PC-3 (cell line): ENCODE results near the gene BCL6B. TPM values are rescaled to one million over a fixed set of nuclear protein-coding genes. Genes with fewer than 3 reads are reported as not detected.

Experiments
- ATAC-seq: fragments of 200-7000 bp; cut with Tn5 transposase; 2 replicates; pipeline ENCODE4 v1.9.1; 2020; ENCODE audit warnings: mild to moderate bottlenecking, moderate library complexity
- BruUV-seq: library from RNA; stranded (reverse); fragments of 400-500 nt; replicated peaks from 2 replicates; lab custom pipeline; 2021; lab: Mats Ljungman, UMichigan
- CTCF ChIA-PET: fragments of 300-600 bp; sonication (Branson Sonifier 250); formaldehyde crosslinking; loops from one replicate; lab custom pipeline; 2022; ENCODE audit warnings: antibody characterized with exemption; lab: Charles Lee
- POLR2A ChIA-PET: fragments of 300-600 bp; sonication (Branson Sonifier 250); formaldehyde crosslinking; loops from one replicate; lab custom pipeline; 2022; ENCODE audit warnings: antibody characterized with exemption; ENCODE audit not compliant: unreplicated experiment; lab: Charles Lee
- DNase-seq: peaks from one replicate; pipeline ENCODE4 v3.0.0-alpha.2; 2015
- H2AFZ ChIP-seq: fragments of 300-600 bp; sonication (generic); 2 replicates; pipeline ENCODE4 v1.6.0; 2016; ENCODE audit warnings: antibody characterized with exemption, low read length
- H3F3A ChIP-seq: fragments of 300-600 bp; sonication (generic); one replicate; pipeline ENCODE4 v1.6.0; 2017; ENCODE audit warnings: antibody characterized with exemption, low read length, control low read depth, mild to moderate bottlenecking; ENCODE audit not compliant: unreplicated experiment
- H3K27ac ChIP-seq: fragments of 300-600 bp; sonication (generic); 2 replicates; pipeline ENCODE4 v1.5.1; 2016; ENCODE audit warnings: mild to moderate bottlenecking, low read length
- H3K27me3 ChIP-seq: fragments of 300-600 bp; sonication (generic); 2 replicates; pipeline ENCODE4 v1.6.1; 2016; ENCODE audit warnings: low read length, mixed read lengths
- H3K36me3 ChIP-seq: fragments of 300-600 bp; sonication (generic); 2 replicates; pipeline ENCODE4 v1.6.1; 2016; ENCODE audit warnings: low read depth, mixed run types, low read length, mixed read lengths
- H3K4me1 ChIP-seq: fragments of 300-600 bp; sonication (generic); 2 replicates; pipeline ENCODE4 v1.5.1; 2016; ENCODE audit warnings: low read length; ENCODE audit not compliant: insufficient read depth
- H3K4me2 ChIP-seq: fragments of 300-600 bp; sonication (generic); 2 replicates; pipeline ENCODE4 v1.6.0; 2016; ENCODE audit warnings: low read length
- H3K4me3 ChIP-seq: fragments of 300-600 bp; sonication (generic); 2 replicates; pipeline ENCODE4 v1.5.1; 2016; ENCODE audit warnings: mild to moderate bottlenecking, low read length, mixed read lengths
- H3K79me2 ChIP-seq: fragments of 300-600 bp; sonication (generic); 2 replicates; pipeline ENCODE4 v1.6.1; 2017; ENCODE audit warnings: low read length, mixed read lengths
- H3K9ac ChIP-seq: fragments of 300-600 bp; sonication (generic); 2 replicates; pipeline ENCODE4 v1.6.0; 2016; ENCODE audit warnings: mild to moderate bottlenecking, low read length
- H3K9me2 ChIP-seq: fragments of 300-600 bp; sonication (generic); replicated peaks from 2 replicates; pipeline ENCODE4 v1.6.1; 2016; ENCODE audit warnings: mixed run types, low read length, mixed read lengths
- H3K9me3 ChIP-seq: fragments of 300-600 bp; sonication (generic); 2 replicates; pipeline ENCODE4 v1.6.1; 2016; ENCODE audit warnings: low read length, mixed read lengths
- H4K20me1 ChIP-seq: fragments of 300-600 bp; sonication (generic); 2 replicates; pipeline ENCODE4 v1.6.1; 2016; ENCODE audit warnings: low read length, mixed read lengths
- CTCF ChIP-seq: fragments of 300-600 bp; sonication (generic); conservative IDR thresholded peaks from 2 replicates; pipeline ENCODE4 v1.5.1; 2017; ENCODE audit warnings: antibody characterized with exemption, low read depth, mild to moderate bottlenecking, low read length
- EZH2 ChIP-seq: fragments of 300-600 bp; sonication (generic); IDR thresholded peaks from one replicate; pipeline ENCODE4 v1.6.1; 2017; ENCODE audit warnings: antibody characterized with exemption, mild to moderate bottlenecking, low read length; ENCODE audit not compliant: unreplicated experiment
- EZH2phosphoT487 ChIP-seq: fragments of 300-600 bp; sonication (generic); IDR thresholded peaks from 2 replicates; pipeline ENCODE4 v1.6.1; 2018; ENCODE audit warnings: mild to moderate bottlenecking, antibody characterized with exemption, low read length, borderline replicate concordance
- intact Hi-C: fragments of 100-400 bp; cut with micrococcal nuclease; formaldehyde crosslinking; loops from 2 replicates; pipeline ENCODE4 v1.9.0; 2023
- total RNA-seq: library from RNA; depleted of rRNA; stranded (reverse); fragments of >200 nt; gene quantifications from 2 replicates; pipeline ENCODE4 v1.2.3, GENCODE V29; 2014

The BCL6B gene
- total RNA-seq, 1 experiment from 2014 or later = not detected

- peak overlapping the region; percentile 83 for H3K4me2 ChIP-seq
- H3K27ac ChIP-seq = no peak overlapping the region
- H3K9me2 ChIP-seq = no peaks in the 10 kb centered on the region
- ChIA-PET CTCF (no interaction called here), POLR2A (no interaction called here)
- H3K36me3 ChIP-seq = no peaks in the 10 kb centered on the region
- no TSS peak for BruUV-seq
- DNase-seq (no peak), ATAC-seq (no peak)
- H3K79me2 ChIP-seq = no peaks in the 10 kb centered on the region
- H3K4me1 ChIP-seq = peaks cover 20% of the 10 kb centered on the region; the same call in 1 of the 2 replicates
- H4K20me1 ChIP-seq = no peaks in the 10 kb centered on the region
- H3K9ac ChIP-seq = 0 out of 2 replicates have a peak overlapping the region, but pooled peaks have one; percentile 54
- intact Hi-C loops = no loop called here
- no peaks in the 10 kb centered on the region for H3F3A ChIP-seq
- peak overlapping the region; percentile 89 for H2AFZ ChIP-seq
- no peaks in the 10 kb centered on the region for H3K27me3 ChIP-seq
- peak overlapping the region; percentile 64 for H3K4me3 ChIP-seq
- TF ChIP-seq CTCF (no peak), EZH2phosphoT487 (no peak), EZH2 (no peak)
- no peaks in the 10 kb centered on the region for H3K9me3 ChIP-seq
Measured at GRCh38 chr17:7043182-7043496, 20.3 kb downstream of the BCL6B start.

DNA sequence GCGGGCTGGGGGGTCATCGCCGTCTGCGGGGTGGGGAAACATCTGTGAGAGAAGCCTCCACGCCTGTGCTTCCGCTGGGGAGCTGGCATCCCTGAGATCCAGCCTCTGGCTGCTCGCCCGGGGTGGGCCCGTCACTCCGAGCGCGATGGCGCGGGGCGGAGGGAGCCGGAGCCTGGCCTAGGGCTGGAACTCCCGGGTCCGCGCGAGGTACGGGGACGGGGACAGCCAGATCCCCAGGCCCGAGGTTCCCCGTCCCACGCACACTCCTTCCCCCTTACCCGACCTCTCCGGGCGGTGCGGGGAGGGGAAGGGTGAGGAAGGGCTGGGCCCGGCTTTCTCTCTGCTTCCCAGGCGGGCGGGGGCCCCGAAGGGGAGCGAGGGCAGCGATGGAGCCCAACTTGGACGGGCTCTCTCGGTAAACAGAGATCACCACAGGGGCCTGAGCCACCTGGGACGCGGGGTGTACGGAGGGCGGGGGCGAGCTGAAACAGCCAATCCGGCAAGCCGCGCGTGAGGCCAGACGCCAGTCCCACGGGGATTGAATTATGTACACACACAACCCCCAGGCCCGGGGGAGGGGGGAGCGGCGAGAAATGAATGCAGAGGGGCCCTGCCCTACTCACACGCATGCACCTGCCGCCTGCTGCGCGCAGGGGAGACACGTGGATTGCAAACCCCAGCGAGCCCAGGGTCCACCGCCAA, 20.8 kb downstream of the BCL6B start, which contains the start of gene SLC16A11:
Gene SLC16A11, minus strand, starts transcription at position 596 of the 702 bp plus-strand sequence. Its CDS starts 579 bp downstream, at position 17.
- CTCF ChIA-PET = no interaction called here
- H3K9ac ChIP-seq = peak within 1 kb of the TSS; percentile 54
- H2AFZ ChIP-seq = peak within 1 kb of the TSS; percentile 89

More for the DNA sequence above, 20.8 kb downstream of the BCL6B start, which contains the start of gene SLC16A11:
- peaks cover 20% of the 10 kb centered on the region; the same call in 1 of the 2 replicates for H3K4me1 ChIP-seq
- H3K27me3 ChIP-seq = no peaks in the 10 kb centered on the region
- TF ChIP-seq EZH2phosphoT487 = no peak
- TF ChIP-seq CTCF = no peak
- intact Hi-C loops = no loop called here
- H3K27ac ChIP-seq = no peak within 1 kb of the TSS
- no peaks in the 10 kb centered on the region for H3F3A ChIP-seq
- no TSS peak for BruUV-seq
- H3K9me2 ChIP-seq = no peaks in the 10 kb centered on the region
- POLR2A ChIA-PET = no interaction called here
- peak within 1 kb of the TSS; percentile 83 for H3K4me2 ChIP-seq
- no peaks in the 10 kb centered on the region for H3K36me3 ChIP-seq
- peak within 1 kb of the TSS; percentile 64 for H3K4me3 ChIP-seq
- H3K9me3 ChIP-seq = no peaks in the 10 kb centered on the region
- DNase-seq (no peak), ATAC-seq (peak; percentile 9; the same call in 1 of the 2 replicates)
- H3K79me2 ChIP-seq = no peaks in the 10 kb centered on the region
- no peaks in the 10 kb centered on the region for H4K20me1 ChIP-seq
